ENCODE measurements around the gene IL1RL1. TPM values are rescaled to one million over a fixed set of nuclear protein-coding genes. Genes with fewer than 3 reads are reported as not detected.
A peak's percentile ranks its signal among the peaks of the same experiment; 100 is the strongest.

IL1RL1 gene
- total and polyA plus RNA-seq, 5 donors from 2014 or later, result 0.89 TPM; not detected in 4

DNA sequence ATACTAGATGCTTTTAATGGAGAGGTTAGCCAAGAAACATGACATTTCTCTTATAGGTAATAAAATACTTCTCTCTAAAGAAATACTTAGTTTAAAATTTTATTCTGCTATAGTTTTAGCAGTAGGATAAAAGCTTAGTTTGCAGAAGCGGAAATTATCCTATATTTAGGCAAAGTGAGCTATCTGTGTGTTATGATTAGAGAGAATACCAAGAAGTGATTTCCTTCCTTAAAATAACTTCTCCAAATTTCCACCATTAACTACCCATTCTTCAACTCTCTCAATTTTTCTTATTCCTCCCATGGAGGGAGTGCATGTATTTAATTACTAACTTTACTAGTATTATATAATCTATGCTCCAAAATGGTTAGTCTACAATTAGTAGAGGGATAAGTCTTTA lies 15.8 kb upstream of the IL1RL1 start:
- Mint-ChIP-seq H3K4me3 (no peak overlapping the region), H3K27me3 (peaks cover 12% of the 10 kb centered on the region), H3K9me3 (no peaks in the 10 kb centered on the region), H3K36me3 (no peaks in the 10 kb centered on the region), H3K27ac (no peak overlapping the region), H3K4me1 (peaks cover 0 to 15% (median 2%) of the 10 kb centered on the region in 4 donors)
- Histone ChIP-seq H3K9me3 (ENCODE audit: control insufficient read depth in 2 of 2, low read length in 2 of 2) (no peaks in the 10 kb centered on the region), H3K27ac (ENCODE audit: insufficient read depth, low read length, poor library complexity, severe bottlenecking) (no peak overlapping the region), H3K27me3 (ENCODE audit: control insufficient read depth, insufficient read depth, low read length) (peaks cover 2% of the 10 kb centered on the region), H3K4me3 (ENCODE audit: low read depth, low read length) (no peak overlapping the region), H3K36me3 (ENCODE audit: control insufficient read depth, insufficient read depth, low read length) (no peaks in the 10 kb centered on the region), H3K4me1 (ENCODE audit: control insufficient read depth, insufficient read depth, low read length, poor library complexity, severe bottlenecking) (no peaks in the 10 kb centered on the region)
- DNase-seq (no peak), ATAC-seq (ENCODE audit: low read depth in 2 of 2) (no peak)

DNA sequence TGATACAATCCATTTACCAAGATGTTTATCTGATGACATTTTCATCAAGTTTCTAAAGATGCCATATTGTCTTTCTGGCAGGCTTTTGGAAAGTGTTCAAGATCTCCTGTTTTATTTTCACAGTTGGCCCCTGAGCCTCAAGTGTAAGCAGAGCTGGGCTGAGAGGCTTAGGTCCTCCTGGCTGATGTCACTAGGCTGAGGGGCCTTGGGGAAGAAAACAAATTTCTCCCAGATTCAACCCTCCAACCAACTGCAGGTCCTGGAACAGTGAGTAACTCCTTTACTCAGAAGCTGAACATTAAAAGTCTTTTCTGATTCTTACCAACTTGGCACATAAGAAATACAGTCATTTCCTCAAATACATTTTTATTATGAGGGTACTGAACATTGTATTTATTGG lies 14.9 kb upstream of the IL1RL1 start:
- peaks cover 2% of the 10 kb centered on the region for H3K27me3 ChIP-seq (ENCODE audit: control insufficient read depth, insufficient read depth, low read length)
- H3K27me3 Mint-ChIP-seq, result peaks cover 12% of the 10 kb centered on the region
- H3K9me3 Mint-ChIP-seq, result no peaks in the 10 kb centered on the region
- H3K36me3 ChIP-seq (ENCODE audit: control insufficient read depth, insufficient read depth, low read length), result no peaks in the 10 kb centered on the region
- H3K4me1 ChIP-seq (ENCODE audit: control insufficient read depth, insufficient read depth, low read length, poor library complexity, severe bottlenecking), result no peaks in the 10 kb centered on the region
- DNase-seq (no peak), ATAC-seq (ENCODE audit: low read depth in 2 of 2) (no peak)
- peaks cover under 1 to 17% (median 3%) of the 10 kb centered on the region in 4 donors for H3K4me1 Mint-ChIP-seq
- no peaks in the 10 kb centered on the region for H3K36me3 Mint-ChIP-seq
- H3K27ac ChIP-seq (ENCODE audit: insufficient read depth, low read length, poor library complexity, severe bottlenecking), result no peak overlapping the region
- no peak overlapping the region for H3K4me3 ChIP-seq (ENCODE audit: low read depth, low read length)
- peak overlapping the region in 1 of 3 donors; percentile 26 for H3K27ac Mint-ChIP-seq
- H3K4me3 Mint-ChIP-seq, result no peak overlapping the region
- no peaks in the 10 kb centered on the region for H3K9me3 ChIP-seq (ENCODE audit: control insufficient read depth in 2 of 2, low read length in 2 of 2)

- Histone ChIP-seq H3K4me3 (ENCODE audit: low read depth, low read length) (no peak overlapping the region), H3K27ac (ENCODE audit: insufficient read depth, low read length, poor library complexity, severe bottlenecking) (no peak overlapping the region), H3K27me3 (ENCODE audit: control insufficient read depth, insufficient read depth, low read length) (peaks cover 2% of the 10 kb centered on the region), H3K9me3 (ENCODE audit: control insufficient read depth in 2 of 2, low read length in 2 of 2) (no peaks in the 10 kb centered on the region), H3K36me3 (ENCODE audit: control insufficient read depth, insufficient read depth, low read length) (no peaks in the 10 kb centered on the region), H3K4me1 (ENCODE audit: control insufficient read depth, insufficient read depth, low read length, poor library complexity, severe bottlenecking) (peaks cover 6% of the 10 kb centered on the region)
- no peak for ATAC-seq (ENCODE audit: low read depth in 2 of 2)
- no peak overlapping the region for H3K4me3 Mint-ChIP-seq
- no peaks in the 10 kb centered on the region for H3K36me3 Mint-ChIP-seq
- H3K9me3 Mint-ChIP-seq, result no peaks in the 10 kb centered on the region
- peaks cover 9% of the 10 kb centered on the region for H3K27me3 Mint-ChIP-seq
- H3K4me1 Mint-ChIP-seq, result peaks cover 6 to 22% (median 9%) of the 10 kb centered on the region in 4 donors
- H3K27ac Mint-ChIP-seq, result no peak overlapping the region
- DNase-seq, result no peak
These were observed 13.5 kb upstream of the IL1RL1 start for GRCh38 chr2:102297891-102298290.

DNA sequence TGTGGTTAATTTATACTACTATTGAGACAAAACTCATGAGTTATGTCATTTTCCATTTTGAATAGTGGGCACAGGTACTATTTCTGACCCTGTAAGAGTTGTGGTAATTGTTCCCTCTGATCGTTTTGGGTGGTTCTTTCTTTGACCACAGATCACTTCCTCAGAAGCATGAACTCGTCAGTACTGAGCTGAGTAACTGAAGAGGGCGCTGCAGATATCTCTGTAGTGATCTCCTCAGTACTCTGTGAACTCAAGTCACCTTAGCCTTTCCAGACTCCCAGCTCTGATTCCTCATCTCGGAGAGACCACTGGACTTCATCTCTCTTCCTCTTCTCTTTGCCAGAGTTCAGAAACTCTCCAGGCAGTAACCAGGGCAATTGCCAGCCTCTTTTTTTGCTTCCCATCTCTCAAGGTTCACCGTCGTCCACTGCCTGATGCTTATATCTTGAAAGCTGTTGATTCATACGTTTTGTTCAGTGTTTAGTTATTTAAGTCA lies 9.4 kb upstream of the IL1RL1 start:
- no peaks in the 10 kb centered on the region for H3K36me3 ChIP-seq (ENCODE audit: control insufficient read depth, insufficient read depth, low read length)
- H3K27ac Mint-ChIP-seq, result peak overlapping the region in 1 of 3 donors; percentile 4
- H3K4me1 Mint-ChIP-seq, result peaks cover 16 to 22% (median 21%) of the 10 kb centered on the region in 4 donors
- H3K9me3 ChIP-seq (ENCODE audit: control insufficient read depth in 2 of 2, low read length in 2 of 2), result no peaks in the 10 kb centered on the region
- peaks cover 3% of the 10 kb centered on the region for H3K27me3 ChIP-seq (ENCODE audit: control insufficient read depth, insufficient read depth, low read length)
- peaks cover 4% of the 10 kb centered on the region for H3K27me3 Mint-ChIP-seq
- H3K9me3 Mint-ChIP-seq, result no peaks in the 10 kb centered on the region
- H3K4me3 Mint-ChIP-seq, result peak overlapping the region; percentile 9 to 90 (median 72)
- no peaks in the 10 kb centered on the region for H3K36me3 Mint-ChIP-seq
- H3K4me3 ChIP-seq (ENCODE audit: low read depth, low read length), result peak overlapping the region; percentile 74
- peak; percentile 17 to 89 (median 34) for DNase-seq
- no peak overlapping the region for H3K27ac ChIP-seq (ENCODE audit: insufficient read depth, low read length, poor library complexity, severe bottlenecking)
- H3K4me1 ChIP-seq (ENCODE audit: control insufficient read depth, insufficient read depth, low read length, poor library complexity, severe bottlenecking), result peaks cover 6% of the 10 kb centered on the region
- ATAC-seq (ENCODE audit: low read depth in 2 of 2), result peak; percentile 94 to 95

GRCh38 chr2:102302458-102302857 lies 8.9 kb upstream of the IL1RL1 start:
- ATAC-seq (ENCODE audit: low read depth in 2 of 2) (no peak), DNase-seq (no peak)
- no peak overlapping the region for H3K27ac ChIP-seq (ENCODE audit: insufficient read depth, low read length, poor library complexity, severe bottlenecking)
- H3K36me3 ChIP-seq (ENCODE audit: control insufficient read depth, insufficient read depth, low read length), result no peaks in the 10 kb centered on the region
- no peak overlapping the region for H3K27ac Mint-ChIP-seq
- no peaks in the 10 kb centered on the region for H3K36me3 Mint-ChIP-seq
- H3K4me3 ChIP-seq (ENCODE audit: low read depth, low read length), result no peak overlapping the region
- peaks cover 6% of the 10 kb centered on the region for H3K4me1 ChIP-seq (ENCODE audit: control insufficient read depth, insufficient read depth, low read length, poor library complexity, severe bottlenecking)
- no peak overlapping the region for H3K4me3 Mint-ChIP-seq
- H3K4me1 Mint-ChIP-seq, result peaks cover 16 to 22% (median 21%) of the 10 kb centered on the region in 4 donors
- H3K9me3 Mint-ChIP-seq, result no peaks in the 10 kb centered on the region
- no peaks in the 10 kb centered on the region for H3K9me3 ChIP-seq (ENCODE audit: control insufficient read depth in 2 of 2, low read length in 2 of 2)
- peaks cover 4% of the 10 kb centered on the region for H3K27me3 Mint-ChIP-seq
- H3K27me3 ChIP-seq (ENCODE audit: control insufficient read depth, insufficient read depth, low read length), result peaks cover 3% of the 10 kb centered on the region

- H3K9me3 Mint-ChIP-seq, result no peaks in the 10 kb centered on the region
- no peak overlapping the region for H3K27ac Mint-ChIP-seq
- H3K36me3 ChIP-seq (ENCODE audit: control insufficient read depth, insufficient read depth, low read length), result no peaks in the 10 kb centered on the region
- no peaks in the 10 kb centered on the region for H3K9me3 ChIP-seq (ENCODE audit: control insufficient read depth in 2 of 2, low read length in 2 of 2)
- no peak overlapping the region for H3K4me3 Mint-ChIP-seq
- peaks cover 4% of the 10 kb centered on the region for H3K27me3 Mint-ChIP-seq
- no peak for DNase-seq
- peaks cover 6% of the 10 kb centered on the region for H3K4me1 ChIP-seq (ENCODE audit: control insufficient read depth, insufficient read depth, low read length, poor library complexity, severe bottlenecking)
- H3K36me3 Mint-ChIP-seq, result no peaks in the 10 kb centered on the region
- H3K27ac ChIP-seq (ENCODE audit: insufficient read depth, low read length, poor library complexity, severe bottlenecking), result no peak overlapping the region
- H3K27me3 ChIP-seq (ENCODE audit: control insufficient read depth, insufficient read depth, low read length), result peaks cover 3% of the 10 kb centered on the region
- H3K4me1 Mint-ChIP-seq, result peaks cover 16 to 22% (median 21%) of the 10 kb centered on the region in 4 donors
- ATAC-seq (ENCODE audit: low read depth in 2 of 2), result no peak
- H3K4me3 ChIP-seq (ENCODE audit: low read depth, low read length), result no peak overlapping the region
These were observed 7.8 kb upstream of the IL1RL1 start for GRCh38 chr2:102303589-102303988.

- Mint-ChIP-seq H3K4me1 (peaks cover 16 to 22% (median 21%) of the 10 kb centered on the region in 4 donors), H3K9me3 (no peaks in the 10 kb centered on the region), H3K27ac (no peak overlapping the region), H3K27me3 (peaks cover 4% of the 10 kb centered on the region), H3K36me3 (no peaks in the 10 kb centered on the region), H3K4me3 (no peak overlapping the region)
- Histone ChIP-seq H3K4me1 (ENCODE audit: control insufficient read depth, insufficient read depth, low read length, poor library complexity, severe bottlenecking) (peaks cover 6% of the 10 kb centered on the region), H3K9me3 (ENCODE audit: control insufficient read depth in 2 of 2, low read length in 2 of 2) (no peaks in the 10 kb centered on the region), H3K36me3 (ENCODE audit: control insufficient read depth, insufficient read depth, low read length) (no peaks in the 10 kb centered on the region), H3K4me3 (ENCODE audit: low read depth, low read length) (no peak overlapping the region), H3K27me3 (ENCODE audit: control insufficient read depth, insufficient read depth, low read length) (peaks cover 3% of the 10 kb centered on the region), H3K27ac (ENCODE audit: insufficient read depth, low read length, poor library complexity, severe bottlenecking) (no peak overlapping the region)
- no peak for ATAC-seq (ENCODE audit: low read depth in 2 of 2)
- DNase-seq, result no peak
These were observed 7.1 kb upstream of the IL1RL1 start for GRCh38 chr2:102304268-102304667.
